ENCODE data around the gene KCTD17.
A peak's percentile ranks its signal among the peaks of the same experiment; 100 is the strongest.

The KCTD17 gene

GRCh38 chr22:37022483-37023337 is 28.8 kb upstream of the KCTD17 start:
- in situ Hi-C loops (cut with HindIII; ENCODE audit: low pct_unique_long_range_greater_than_20kb, low sequenced_read_pairs): no loop called here
- no peak for TF ChIP-seq JUND (IDR thresholded peaks at IDR 0.05; ENCODE audit: low read depth)
- no peak for DNase-seq (ENCODE audit: low read depth in 1 of 2, low spot score in 1 of 2)

- no peak for DNase-seq (ENCODE audit: low read depth in 1 of 2, low spot score in 1 of 2)
- in situ Hi-C loops (cut with HindIII; ENCODE audit: low pct_unique_long_range_greater_than_20kb, low sequenced_read_pairs): no loop called here
- no peak for TF ChIP-seq JUND (IDR thresholded peaks at IDR 0.05; ENCODE audit: low read depth)
These were observed 27.7 kb upstream of the KCTD17 start for GRCh38 chr22:37023743-37024338.

- no peak for TF ChIP-seq JUND (IDR thresholded peaks at IDR 0.05; ENCODE audit: low read depth)
- in situ Hi-C loops (cut with HindIII; ENCODE audit: low pct_unique_long_range_greater_than_20kb, low sequenced_read_pairs): no loop called here
- no peak for DNase-seq (ENCODE audit: low read depth in 1 of 2, low spot score in 1 of 2)
These were observed 27.0 kb upstream of the KCTD17 start for GRCh38 chr22:37024339-37025157.

GRCh38 chr22:37025500-37026070 is 26.0 kb upstream of the KCTD17 start:
- no peak for DNase-seq (ENCODE audit: low read depth in 1 of 2, low spot score in 1 of 2)
- in situ Hi-C loops (cut with HindIII; ENCODE audit: low pct_unique_long_range_greater_than_20kb, low sequenced_read_pairs): no loop called here
- TF ChIP-seq JUND (IDR thresholded peaks at IDR 0.05; ENCODE audit: low read depth): no peak

GRCh38 chr22:37026325-37026724 is 25.2 kb upstream of the KCTD17 start:
- no peak for DNase-seq (ENCODE audit: low read depth in 1 of 2, low spot score in 1 of 2)
- TF ChIP-seq JUND (IDR thresholded peaks at IDR 0.05; ENCODE audit: low read depth): no peak
- in situ Hi-C loops (cut with HindIII; ENCODE audit: low pct_unique_long_range_greater_than_20kb, low sequenced_read_pairs): no loop called here

GRCh38 chr22:37027556-37027955 is 24.0 kb upstream of the KCTD17 start:
- DNase-seq (ENCODE audit: low read depth in 1 of 2, low spot score in 1 of 2): no peak
- in situ Hi-C loops (cut with HindIII; ENCODE audit: low pct_unique_long_range_greater_than_20kb, low sequenced_read_pairs): no loop called here
- TF ChIP-seq JUND (IDR thresholded peaks at IDR 0.05; ENCODE audit: low read depth): no peak

- no peak for DNase-seq (ENCODE audit: low read depth in 1 of 2, low spot score in 1 of 2)
- in situ Hi-C loops (cut with HindIII; ENCODE audit: low pct_unique_long_range_greater_than_20kb, low sequenced_read_pairs): no loop called here
- TF ChIP-seq JUND (IDR thresholded peaks at IDR 0.05; ENCODE audit: low read depth): no peak
These were observed 22.6 kb upstream of the KCTD17 start for GRCh38 chr22:37028692-37029674.

- no peak for DNase-seq (ENCODE audit: low read depth in 1 of 2, low spot score in 1 of 2)
- TF ChIP-seq JUND (IDR thresholded peaks at IDR 0.05; ENCODE audit: low read depth): no peak
- in situ Hi-C loops (cut with HindIII; ENCODE audit: low pct_unique_long_range_greater_than_20kb, low sequenced_read_pairs): no loop called here
These were observed 20.8 kb upstream of the KCTD17 start for GRCh38 chr22:37030560-37031281.

GRCh38 chr22:37032134-37032534 is 19.4 kb upstream of the KCTD17 start:
- peak in 1 of 2 experiments; percentile 42 for DNase-seq (ENCODE audit: low read depth in 1 of 2, low spot score in 1 of 2)
- no peak for TF ChIP-seq JUND (IDR thresholded peaks at IDR 0.05; ENCODE audit: low read depth)
- in situ Hi-C loops (cut with HindIII; ENCODE audit: low pct_unique_long_range_greater_than_20kb, low sequenced_read_pairs): no loop called here

GRCh38 chr22:37032535-37033460 is 18.7 kb upstream of the KCTD17 start:
- in situ Hi-C loops (cut with HindIII; ENCODE audit: low pct_unique_long_range_greater_than_20kb, low sequenced_read_pairs): no loop called here
- DNase-seq (ENCODE audit: low read depth in 1 of 2, low spot score in 1 of 2): peak; percentile 43 to 71
- TF ChIP-seq JUND (IDR thresholded peaks at IDR 0.05; ENCODE audit: low read depth): no peak
